Measurements from ENCODE around the gene MYOM1.

MYOM1 gene

DNA sequence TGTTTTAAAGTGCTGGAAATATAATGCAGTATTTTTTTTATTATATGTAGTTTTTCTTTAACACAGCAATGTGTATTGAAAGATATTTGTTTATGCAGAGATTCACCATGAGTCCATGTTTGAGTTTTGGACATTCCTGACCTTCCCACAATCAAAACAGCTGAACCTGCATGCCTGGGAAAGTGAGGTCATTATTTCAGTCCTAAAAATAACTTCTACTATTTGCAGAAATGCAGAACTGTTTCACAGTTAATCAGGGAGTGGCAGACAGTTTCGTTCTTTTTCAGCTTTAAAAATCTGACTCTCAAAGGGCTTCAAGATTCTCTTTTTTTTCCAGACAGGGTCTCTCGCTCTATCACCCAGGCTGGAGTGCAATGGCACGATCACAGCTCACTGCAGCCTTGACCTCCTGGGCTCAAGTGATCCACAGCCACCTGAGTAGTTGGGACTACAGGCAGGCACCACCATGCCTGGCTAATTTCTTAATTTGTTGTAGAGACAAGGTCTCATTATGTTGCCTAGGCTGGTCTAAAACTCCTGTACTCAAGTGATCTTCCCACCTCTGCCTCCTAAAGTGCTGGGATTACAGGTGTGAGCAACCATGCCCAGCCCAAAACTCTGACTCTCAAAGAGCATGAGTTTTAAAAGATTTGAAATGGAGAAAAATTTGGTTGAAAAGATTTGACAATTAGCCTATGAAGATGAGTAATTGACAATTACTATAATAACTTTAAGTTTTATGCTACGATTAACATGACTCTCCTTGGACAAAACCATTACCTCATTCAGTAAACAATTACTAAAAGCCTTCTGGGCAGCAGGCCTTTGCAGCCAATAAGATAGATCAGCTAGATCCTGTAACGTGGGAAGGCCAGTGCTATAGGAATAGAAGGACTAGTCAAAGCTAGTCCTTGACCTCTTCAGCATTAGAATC lies 37.2 kb upstream of the MYOM1 start:
- POLR2A ChIA-PET: interaction anchor here (1.2 kb wide), 1 partner anchor 9 kb away, joined by 3 read pairs; the partner anchor contains the start of gene MYL12A
- no peak for DNase-seq (ENCODE audit: extremely low spot score)
- CTCF ChIA-PET: interaction anchor here (1.2 to 4.3 kb wide), 6 partner anchors 11 to 329 kb away, joined by 3 to 16 read pairs (median 4); partner anchors contain the start of gene MYL12A
- TF ChIP-seq, protein P1, sequence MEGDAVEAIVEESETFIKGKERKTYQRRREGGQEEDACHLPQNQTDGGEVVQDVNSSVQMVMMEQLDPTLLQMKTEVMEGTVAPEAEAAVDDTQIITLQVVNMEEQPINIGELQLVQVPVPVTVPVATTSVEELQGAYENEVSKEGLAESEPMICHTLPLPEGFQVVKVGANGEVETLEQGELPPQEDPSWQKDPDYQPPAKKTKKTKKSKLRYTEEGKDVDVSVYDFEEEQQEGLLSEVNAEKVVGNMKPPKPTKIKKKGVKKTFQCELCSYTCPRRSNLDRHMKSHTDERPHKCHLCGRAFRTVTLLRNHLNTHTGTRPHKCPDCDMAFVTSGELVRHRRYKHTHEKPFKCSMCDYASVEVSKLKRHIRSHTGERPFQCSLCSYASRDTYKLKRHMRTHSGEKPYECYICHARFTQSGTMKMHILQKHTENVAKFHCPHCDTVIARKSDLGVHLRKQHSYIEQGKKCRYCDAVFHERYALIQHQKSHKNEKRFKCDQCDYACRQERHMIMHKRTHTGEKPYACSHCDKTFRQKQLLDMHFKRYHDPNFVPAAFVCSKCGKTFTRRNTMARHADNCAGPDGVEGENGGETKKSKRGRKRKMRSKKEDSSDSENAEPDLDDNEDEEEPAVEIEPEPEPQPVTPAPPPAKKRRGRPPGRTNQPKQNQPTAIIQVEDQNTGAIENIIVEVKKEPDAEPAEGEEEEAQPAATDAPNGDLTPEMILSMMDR (IDR thresholded peaks at IDR 0.05; ENCODE audit: control extremely low read depth, extremely low read depth, low read depth, missing control alignments): no peak

DNA sequence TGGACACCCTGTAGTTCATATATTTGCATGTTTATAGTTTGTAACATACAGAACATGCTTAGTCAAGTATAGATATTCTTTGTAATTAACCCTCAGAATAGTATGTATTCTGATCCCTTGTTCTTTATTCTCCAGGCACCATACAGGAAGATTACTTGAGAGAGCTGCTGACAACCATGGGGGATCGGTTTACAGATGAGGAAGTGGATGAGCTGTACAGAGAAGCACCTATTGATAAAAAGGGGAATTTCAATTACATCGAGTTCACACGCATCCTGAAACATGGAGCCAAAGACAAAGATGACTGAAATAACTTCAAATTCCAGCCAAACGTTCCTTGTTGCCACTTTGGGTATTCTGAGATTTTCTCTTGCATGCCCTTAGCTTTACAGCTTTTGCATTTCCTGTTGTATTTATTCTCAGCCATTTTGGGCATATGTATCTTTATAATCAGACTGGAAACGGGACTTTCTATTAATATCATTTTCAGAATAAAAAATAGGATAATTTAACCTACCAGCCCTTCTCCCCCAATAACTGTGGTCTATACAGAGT lies 35.9 kb upstream of the MYOM1 start:
- ChIA-PET CTCF (interaction anchor here (1.1 to 4.3 kb wide), 8 partner anchors 9 to 411 kb away, joined by 3 to 16 read pairs (median 4); partner anchors contain the start of gene MYL12A), POLR2A (interaction anchor here (1.2 kb wide), 1 partner anchor 8 kb away, joined by 3 read pairs; the partner anchor contains the start of gene MYL12A)
- no peak for DNase-seq (ENCODE audit: extremely low spot score)
- TF ChIP-seq, protein P1 (IDR thresholded peaks at IDR 0.05; ENCODE audit: control extremely low read depth, extremely low read depth, low read depth, missing control alignments): no peak

DNA sequence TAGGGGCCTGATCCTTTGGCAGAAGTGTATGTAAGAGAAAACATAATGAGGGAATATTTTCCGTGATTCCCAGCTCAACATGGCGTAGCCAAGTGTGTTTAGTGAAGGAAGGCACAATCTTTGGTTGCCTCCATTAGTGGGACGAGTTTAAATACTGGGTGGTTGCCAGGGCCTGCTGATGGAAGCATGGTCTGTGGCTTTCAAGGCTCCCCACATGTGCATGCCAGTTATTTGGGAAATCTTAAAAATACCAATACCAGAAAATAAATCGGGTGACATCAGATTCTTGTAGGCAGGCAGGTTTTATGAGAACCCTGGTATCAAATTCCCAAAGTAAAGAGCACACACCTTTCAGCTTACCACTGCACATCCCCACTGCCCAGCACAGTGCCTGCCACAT lies 35.0 kb upstream of the MYOM1 start:
- no peak for DNase-seq (ENCODE audit: extremely low spot score)
- TF ChIP-seq, protein P1 (IDR thresholded peaks at IDR 0.05; ENCODE audit: control extremely low read depth, extremely low read depth, low read depth, missing control alignments): no peak
- ChIA-PET CTCF (interaction anchor here (0.8 to 4.3 kb wide), 3 partner anchors 8 to 412 kb away, joined by 3 to 16 read pairs (median 8); partner anchors contain the start of gene MYL12A), POLR2A (no interaction called here)

DNA sequence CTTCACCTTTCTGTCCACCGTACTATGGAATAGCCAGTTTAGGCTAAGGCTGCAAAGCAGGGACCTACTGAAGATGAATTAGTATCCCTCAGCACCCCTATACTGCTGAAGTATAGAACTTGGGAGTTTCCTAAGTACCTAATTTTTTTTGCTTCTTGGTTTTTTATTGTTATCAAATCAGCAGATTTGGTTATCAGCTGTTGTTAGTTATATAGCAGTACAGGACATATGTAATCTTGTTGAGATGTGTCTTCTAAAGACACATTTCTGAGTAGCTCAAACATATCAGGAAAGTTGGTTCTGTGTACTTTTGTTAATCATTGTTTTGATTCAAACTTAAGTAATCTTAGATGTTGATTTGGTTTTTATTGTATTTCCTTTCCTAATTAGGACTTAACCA lies 33.1 kb upstream of the MYOM1 start:
- no peak for DNase-seq (ENCODE audit: extremely low spot score)
- TF ChIP-seq, protein P1 (IDR thresholded peaks at IDR 0.05; ENCODE audit: control extremely low read depth, extremely low read depth, low read depth, missing control alignments): no peak
- ChIA-PET POLR2A (no interaction called here), CTCF (interaction anchor here (1.0 to 2.6 kb wide), 3 partner anchors 9 to 413 kb away, joined by 4 to 10 read pairs (median 6); no protein-coding TSS in a partner anchor)

DNA sequence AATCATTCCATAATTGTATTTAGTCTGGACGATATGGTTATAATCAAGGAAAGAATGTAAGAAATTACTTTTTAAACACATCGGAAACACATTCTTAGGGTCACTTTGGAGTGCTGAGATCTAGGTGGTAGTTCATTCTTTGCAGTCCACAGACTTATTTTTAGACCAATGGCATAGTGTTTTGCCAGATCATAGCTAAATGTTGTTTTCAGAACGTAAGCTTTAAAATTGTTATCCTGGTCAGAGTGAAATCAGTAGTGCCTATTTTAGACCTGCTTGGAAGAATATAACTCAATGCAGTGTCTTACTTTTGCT lies 32.2 kb upstream of the MYOM1 start:
- ChIA-PET POLR2A (no interaction called here), CTCF (interaction anchor here (0.7 to 2.6 kb wide), 7 partner anchors 10 to 414 kb away, joined by 3 to 10 read pairs (median 6); partner anchors contain the start of gene MYL12B)
- no peak for DNase-seq (ENCODE audit: extremely low spot score)
- TF ChIP-seq, protein P1 (IDR thresholded peaks at IDR 0.05; ENCODE audit: control extremely low read depth, extremely low read depth, low read depth, missing control alignments): no peak

DNA sequence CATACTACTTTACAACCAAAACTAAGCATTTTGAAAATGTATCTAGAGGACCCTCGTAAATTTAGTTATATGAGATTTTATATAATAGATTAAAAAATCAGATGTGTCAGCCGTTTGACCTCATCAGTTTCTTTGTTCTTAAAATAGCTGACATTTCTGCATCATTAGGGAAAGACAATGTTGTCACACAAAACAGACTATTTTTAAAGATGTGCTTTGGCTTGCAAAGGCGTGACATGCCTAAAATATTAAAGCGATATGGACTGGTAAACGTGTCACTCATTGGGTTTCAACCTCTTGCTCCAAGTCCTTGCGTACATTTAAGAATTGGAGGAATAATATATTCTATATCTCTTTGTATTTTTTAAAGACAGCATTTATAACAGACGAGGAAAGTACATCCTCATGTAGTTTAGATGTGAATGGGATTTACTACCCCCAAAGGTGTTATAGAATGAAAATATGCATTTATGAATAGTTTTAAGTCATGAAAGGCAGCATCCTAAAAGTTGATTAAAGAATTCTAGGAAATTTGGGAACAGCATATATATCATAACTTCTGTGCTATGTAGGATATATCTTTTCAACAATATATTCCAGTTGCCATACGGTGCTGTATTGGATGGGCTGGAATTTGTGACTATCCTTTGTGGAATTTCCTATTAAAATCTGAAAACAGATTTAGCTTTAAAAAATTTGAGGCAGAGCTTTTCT lies 31.6 kb upstream of the MYOM1 start:
- CTCF ChIA-PET: interaction anchor here (0.7 to 2.6 kb wide), 9 partner anchors 10 to 415 kb away, joined by 3 to 10 read pairs (median 5); partner anchors contain the start of gene MYL12B
- TF ChIP-seq, protein P1 (IDR thresholded peaks at IDR 0.05; ENCODE audit: control extremely low read depth, extremely low read depth, low read depth, missing control alignments): no peak
- POLR2A ChIA-PET: no interaction called here
- DNase-seq (ENCODE audit: extremely low spot score): no peak
